ENCODE data around the gene YKT6.

Gene YKT6

GRCh38 chr7:44236333-44236728 lies 35.6 kb downstream of the YKT6 start:
- H3K9ac ChIP-seq (ENCODE audit: low read length) = no peak overlapping the region
- 0 out of 2 replicates have a peak, but pooled peaks have one; percentile 6 for TF ChIP-seq CTCF (IDR thresholded peaks at IDR 0.05; ENCODE audit: low read depth, low read length)
- no peak for TF ChIP-seq EZH2phosphoT487 (IDR thresholded peaks at IDR 0.05; ENCODE audit: low read depth)
- H3K9me3 ChIP-seq (ENCODE audit: insufficient read depth, low read length) = no peaks in the 10 kb centered on the region
- H3K4me3 ChIP-seq (ENCODE audit: low read length) = no peak overlapping the region
- no peak overlapping the region for H3K27ac ChIP-seq (ENCODE audit: low read length)
- no peak overlapping the region for H3K4me2 ChIP-seq (ENCODE audit: low read length)
- H4K20me1 ChIP-seq (ENCODE audit: insufficient read depth, low read length) = no peaks in the 10 kb centered on the region
- H3K4me1 ChIP-seq (ENCODE audit: low read length) = peaks cover 4% of the 10 kb centered on the region
- no peaks in the 10 kb centered on the region for H3K27me3 ChIP-seq (ENCODE audit: low read depth, low read length)
- H2AFZ ChIP-seq (ENCODE audit: low read depth, low read length) = no peak overlapping the region
- H3K36me3 ChIP-seq (replicated peaks; ENCODE audit: low read depth, low read length) = no peaks in the 10 kb centered on the region
- H3K79me2 ChIP-seq (ENCODE audit: low read length) = no peaks in the 10 kb centered on the region

GRCh38 chr7:44237696-44238095 lies 36.9 kb downstream of the YKT6 start:
- Histone ChIP-seq H3K36me3 (replicated peaks; ENCODE audit: low read depth, low read length) (no peaks in the 10 kb centered on the region), H3K4me3 (ENCODE audit: low read length) (no peak overlapping the region), H3K27ac (ENCODE audit: low read length) (no peak overlapping the region), H3K9me3 (ENCODE audit: insufficient read depth, low read length) (no peaks in the 10 kb centered on the region), H3K79me2 (ENCODE audit: low read length) (no peaks in the 10 kb centered on the region), H4K20me1 (ENCODE audit: insufficient read depth, low read length) (no peaks in the 10 kb centered on the region), H3K9ac (ENCODE audit: low read length) (no peak overlapping the region), H3K27me3 (ENCODE audit: low read depth, low read length) (no peaks in the 10 kb centered on the region), H3K4me2 (ENCODE audit: low read length) (no peak overlapping the region), H3K4me1 (ENCODE audit: low read length) (peaks cover 4% of the 10 kb centered on the region), H2AFZ (ENCODE audit: low read depth, low read length) (no peak overlapping the region)
- TF ChIP-seq CTCF (IDR thresholded peaks at IDR 0.05; ENCODE audit: low read depth, low read length) (no peak), EZH2phosphoT487 (IDR thresholded peaks at IDR 0.05; ENCODE audit: low read depth) (no peak)

- Histone ChIP-seq H3K27ac (ENCODE audit: low read length) (no peak overlapping the region), H3K9me3 (ENCODE audit: insufficient read depth, low read length) (no peaks in the 10 kb centered on the region), H2AFZ (ENCODE audit: low read depth, low read length) (no peak overlapping the region), H4K20me1 (ENCODE audit: insufficient read depth, low read length) (no peaks in the 10 kb centered on the region), H3K79me2 (ENCODE audit: low read length) (no peaks in the 10 kb centered on the region), H3K27me3 (ENCODE audit: low read depth, low read length) (no peaks in the 10 kb centered on the region), H3K9ac (ENCODE audit: low read length) (no peak overlapping the region), H3K4me1 (ENCODE audit: low read length) (peaks cover 4% of the 10 kb centered on the region), H3K4me2 (ENCODE audit: low read length) (no peak overlapping the region), H3K4me3 (ENCODE audit: low read length) (no peak overlapping the region), H3K36me3 (replicated peaks; ENCODE audit: low read depth, low read length) (no peaks in the 10 kb centered on the region)
- no peak for TF ChIP-seq CTCF (IDR thresholded peaks at IDR 0.05; ENCODE audit: low read depth, low read length)
- no peak for TF ChIP-seq EZH2phosphoT487 (IDR thresholded peaks at IDR 0.05; ENCODE audit: low read depth)
Measured at GRCh38 chr7:44238116-44238695, 37.4 kb downstream of the YKT6 start.

GRCh38 chr7:44239361-44239760 lies 38.6 kb downstream of the YKT6 start:
- Histone ChIP-seq H3K27ac (ENCODE audit: low read length) (no peak overlapping the region), H3K9ac (ENCODE audit: low read length) (no peak overlapping the region), H3K79me2 (ENCODE audit: low read length) (no peaks in the 10 kb centered on the region), H3K36me3 (replicated peaks; ENCODE audit: low read depth, low read length) (no peaks in the 10 kb centered on the region), H3K4me2 (ENCODE audit: low read length) (no peak overlapping the region), H3K9me3 (ENCODE audit: insufficient read depth, low read length) (no peaks in the 10 kb centered on the region), H4K20me1 (ENCODE audit: insufficient read depth, low read length) (no peaks in the 10 kb centered on the region), H3K27me3 (ENCODE audit: low read depth, low read length) (no peaks in the 10 kb centered on the region), H3K4me3 (ENCODE audit: low read length) (no peak overlapping the region), H3K4me1 (ENCODE audit: low read length) (peaks cover 4% of the 10 kb centered on the region), H2AFZ (ENCODE audit: low read depth, low read length) (no peak overlapping the region)
- TF ChIP-seq CTCF (IDR thresholded peaks at IDR 0.05; ENCODE audit: low read depth, low read length) (no peak), EZH2phosphoT487 (IDR thresholded peaks at IDR 0.05; ENCODE audit: low read depth) (no peak)
